Measurements from ENCODE around the gene OR13C4. TPM values are rescaled to one million over a fixed set of nuclear protein-coding genes. Genes with fewer than 3 reads are reported as not detected.
"Not testable (repeated sequence)": the region's sequence is repeated elsewhere in the genome, so short reads cannot be mapped to it uniquely, and the experiment has no call there.

OR13C4 gene
- total and polyA plus RNA-seq, 8 donors, result not detected

DNA sequence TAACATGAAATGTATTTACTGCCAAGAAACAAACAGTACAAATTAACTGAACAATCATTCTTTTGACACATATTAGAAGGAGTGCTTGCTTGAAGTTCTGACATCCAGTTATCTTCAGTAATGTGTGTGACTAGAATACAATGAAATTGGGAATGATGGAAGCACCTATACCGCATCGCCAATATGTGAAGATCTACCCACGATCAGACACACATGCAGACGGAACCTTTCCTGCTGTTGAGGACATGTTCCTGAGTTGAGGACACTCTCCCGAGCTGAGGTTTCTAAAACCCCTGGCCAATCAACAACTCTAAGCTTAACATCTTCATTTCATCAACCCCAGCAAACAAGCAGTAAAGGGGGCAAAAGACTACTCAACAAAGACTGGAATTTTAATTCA is 9.7 kb upstream of the OR13C4 start, which contains the start of gene OR13C3:
OR13C3 (minus strand) TSS at position 101 of the 400 bp plus-strand sequence. CDS start 133 bp downstream, outside the sequence.
- Histone ChIP-seq H3K27me3 (no peaks in the 10 kb centered on the region), H3K27ac (no peak within 1 kb of the TSS), H3K9me3 (no peaks in the 10 kb centered on the region), H3K4me1 (no peaks in the 10 kb centered on the region), H3K4me3 (no peak within 1 kb of the TSS), H3K36me3 (no peaks in the 10 kb centered on the region)
- DNase-seq, result no peak
- intact Hi-C loops (cut with DNase I), result no loop called here
- WGBS, 2 donors, result 81 to 91% methylated on average over 5 of the region's 5 CpGs
- no peak for FAIRE-seq
- no peak for ATAC-seq
- TF ChIP-seq, protein P1, sequence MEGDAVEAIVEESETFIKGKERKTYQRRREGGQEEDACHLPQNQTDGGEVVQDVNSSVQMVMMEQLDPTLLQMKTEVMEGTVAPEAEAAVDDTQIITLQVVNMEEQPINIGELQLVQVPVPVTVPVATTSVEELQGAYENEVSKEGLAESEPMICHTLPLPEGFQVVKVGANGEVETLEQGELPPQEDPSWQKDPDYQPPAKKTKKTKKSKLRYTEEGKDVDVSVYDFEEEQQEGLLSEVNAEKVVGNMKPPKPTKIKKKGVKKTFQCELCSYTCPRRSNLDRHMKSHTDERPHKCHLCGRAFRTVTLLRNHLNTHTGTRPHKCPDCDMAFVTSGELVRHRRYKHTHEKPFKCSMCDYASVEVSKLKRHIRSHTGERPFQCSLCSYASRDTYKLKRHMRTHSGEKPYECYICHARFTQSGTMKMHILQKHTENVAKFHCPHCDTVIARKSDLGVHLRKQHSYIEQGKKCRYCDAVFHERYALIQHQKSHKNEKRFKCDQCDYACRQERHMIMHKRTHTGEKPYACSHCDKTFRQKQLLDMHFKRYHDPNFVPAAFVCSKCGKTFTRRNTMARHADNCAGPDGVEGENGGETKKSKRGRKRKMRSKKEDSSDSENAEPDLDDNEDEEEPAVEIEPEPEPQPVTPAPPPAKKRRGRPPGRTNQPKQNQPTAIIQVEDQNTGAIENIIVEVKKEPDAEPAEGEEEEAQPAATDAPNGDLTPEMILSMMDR (IDR thresholded peaks at IDR 0.05), result no peak

DNA sequence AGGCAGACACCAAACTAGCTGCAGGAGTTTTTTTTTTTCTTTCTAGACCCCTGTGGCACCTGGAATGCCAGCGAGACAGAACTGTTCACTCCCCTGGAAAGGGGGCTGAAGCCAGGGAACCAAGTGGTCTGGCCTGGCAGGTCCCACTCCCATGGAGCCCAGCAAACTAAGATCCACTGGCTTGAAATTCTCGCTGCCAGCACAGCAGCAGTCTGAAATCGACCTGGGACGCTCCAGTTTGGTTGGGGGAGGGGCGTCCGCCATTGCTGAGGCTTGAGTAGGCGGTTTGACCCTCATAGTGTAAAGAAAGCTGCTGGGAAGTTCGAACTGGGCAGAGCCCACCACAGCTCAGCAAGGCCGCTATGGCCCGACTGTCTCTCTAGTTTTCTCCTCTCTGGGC is 6.8 kb downstream of the OR13C4 start:
- WGBS, 2 donors, result 75 to 88% methylated on average over 10 of the region's 10 CpGs
- DNase-seq, result peak in 1 of 6 donors; percentile 17
- intact Hi-C loops (cut with DNase I); H3K4me1 ChIP-seq; H3K9me3 ChIP-seq; FAIRE-seq; H3K4me3 ChIP-seq; H3K36me3 ChIP-seq; H3K27me3 ChIP-seq; H3K27ac ChIP-seq; ATAC-seq: not testable (repeated sequence)

DNA sequence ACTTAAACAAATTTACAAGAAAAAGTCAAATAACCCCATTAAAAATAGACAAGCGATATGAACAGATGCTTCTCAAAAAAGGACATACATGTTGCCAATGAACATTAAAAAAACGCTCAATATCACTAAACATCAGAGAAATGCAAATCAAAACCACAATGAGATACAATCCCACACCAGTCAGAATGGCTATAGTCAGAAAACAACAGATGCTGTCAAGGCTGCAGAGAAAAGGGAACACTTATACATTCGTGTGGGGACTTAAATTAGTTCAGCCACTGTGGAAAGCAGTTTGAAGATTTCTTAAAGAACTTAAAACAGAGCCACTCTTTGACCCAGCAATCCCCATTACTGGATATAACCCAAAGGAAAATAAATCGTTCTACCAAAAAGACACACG is 12.1 kb downstream of the OR13C4 start:
- no peak for FAIRE-seq
- Histone ChIP-seq H3K4me1 (no peaks in the 10 kb centered on the region), H3K4me3 (no peak overlapping the region), H3K36me3 (no peaks in the 10 kb centered on the region), H3K9me3 (no peaks in the 10 kb centered on the region), H3K27ac (no peak overlapping the region), H3K27me3 (no peaks in the 10 kb centered on the region)
- intact Hi-C loops (cut with DNase I), result no loop called here
- DNase-seq, result no peak
- WGBS, 2 donors, result 59 to 73% methylated on average over 5 of the region's 5 CpGs
- ATAC-seq, result no peak
- TF ChIP-seq, protein P1 (IDR thresholded peaks at IDR 0.05), result no peak

DNA sequence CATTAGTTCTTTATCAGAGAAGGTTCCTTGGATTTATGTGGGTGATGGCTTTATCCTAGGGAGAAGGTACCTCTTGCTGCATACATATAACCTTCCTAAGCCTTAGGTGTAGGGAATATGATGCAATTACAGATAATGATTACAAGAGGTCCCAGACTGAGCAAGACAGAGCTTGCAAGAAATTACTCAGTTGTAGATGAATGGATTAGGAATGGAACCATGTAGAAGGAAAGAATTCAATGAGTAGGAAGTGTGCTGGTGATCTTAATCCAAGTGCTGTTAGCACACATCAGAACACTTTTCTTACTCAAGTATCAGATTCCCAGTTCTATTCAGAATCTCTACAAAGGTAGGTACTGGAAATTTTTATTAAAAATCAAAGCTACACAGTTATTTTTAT is 20.4 kb downstream of the OR13C4 start:
- H3K4me1 ChIP-seq, result no peaks in the 10 kb centered on the region
- TF ChIP-seq, protein P1 (IDR thresholded peaks at IDR 0.05), result no peak
- no peak overlapping the region for H3K4me3 ChIP-seq
- no peaks in the 10 kb centered on the region for H3K36me3 ChIP-seq
- intact Hi-C loops (cut with DNase I), result no loop called here
- no peaks in the 10 kb centered on the region for H3K9me3 ChIP-seq
- FAIRE-seq (no peak), ATAC-seq (no peak), DNase-seq (no peak)
- H3K27ac ChIP-seq, result no peak overlapping the region
- no peaks in the 10 kb centered on the region for H3K27me3 ChIP-seq

DNA sequence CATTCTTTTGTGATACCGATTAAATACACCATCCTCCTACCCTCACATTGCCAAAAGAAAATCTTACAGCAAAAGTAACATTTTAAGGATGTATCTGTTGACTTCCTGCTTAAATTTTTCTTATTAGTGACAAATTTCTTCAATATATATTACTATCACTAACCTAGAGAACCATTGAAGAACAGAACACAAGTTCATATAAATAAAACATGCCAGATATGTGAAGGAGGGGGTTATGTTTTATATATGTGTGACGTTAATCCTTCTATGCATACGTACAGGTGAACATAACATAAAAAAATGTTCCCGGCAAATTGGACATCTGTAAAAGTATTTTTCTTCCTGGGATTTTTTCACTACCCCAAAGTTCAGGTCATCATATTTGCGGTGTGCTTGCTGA is 23.0 kb downstream of the OR13C4 start, which contains the start of gene OR13F1:
OR13F1 (plus strand) TSS at position 301 of the 400 bp plus-strand sequence; CDS start at position 301, 0 bp downstream.
- Histone ChIP-seq H3K4me3 (no peak within 1 kb of the TSS), H3K27ac (no peak within 1 kb of the TSS), H3K4me1 (no peaks in the 10 kb centered on the region), H3K36me3 (no peaks in the 10 kb centered on the region), H3K9me3 (no peaks in the 10 kb centered on the region), H3K27me3 (no peaks in the 10 kb centered on the region)
- ATAC-seq, result no peak
- 84 to 86% methylated on average over 5 of the region's 5 CpGs for WGBS, 2 donors
- no peak for FAIRE-seq
- TF ChIP-seq, protein P1 (IDR thresholded peaks at IDR 0.05), result no peak
- intact Hi-C loops (cut with DNase I), result no loop called here
- DNase-seq, result no peak
